Hepatocyte (in vitro differentiated cells): ENCODE data around the gene C19orf33. TPM values are rescaled to one million over a fixed set of nuclear protein-coding genes. Genes with fewer than 3 reads are reported as not detected.

Source experiments
- DNase-seq: peaks from one replicate; pipeline ENCODE4 v3.0.0-alpha.2; 2016; ENCODE audit warnings: low spot score
- H2AFZ ChIP-seq: fragments of 200-600 bp; sonication (generic); 2 replicates; pipeline ENCODE4 v1.6.0; 2016; ENCODE audit warnings: antibody characterized with exemption, mild to moderate bottlenecking
- H3K27ac ChIP-seq: fragments of 200-600 bp; sonication (generic); 2 replicates; pipeline ENCODE4 v1.5.1; 2016; ENCODE audit warnings: mild to moderate bottlenecking
- H3K27me3 ChIP-seq: fragments of 200-600 bp; sonication (generic); 2 replicates; pipeline ENCODE4 v1.6.1; 2016
- H3K36me3 ChIP-seq: fragments of 200-600 bp; sonication (generic); replicated peaks from 2 replicates; pipeline ENCODE4 v1.5.1; 2016; ENCODE audit warnings: low read depth; ENCODE audit not compliant: insufficient read depth
- H3K4me1 ChIP-seq: fragments of 200-600 bp; sonication (generic); 2 replicates; pipeline ENCODE4 v1.5.1; 2016; ENCODE audit warnings: mild to moderate bottlenecking, moderate library complexity; ENCODE audit not compliant: insufficient read depth
- H3K4me2 ChIP-seq: fragments of 200-600 bp; sonication (generic); 2 replicates; pipeline ENCODE4 v1.6.0; 2016
- H3K4me3 ChIP-seq: fragments of 200-600 bp; sonication (generic); 2 replicates; pipeline ENCODE4 v1.5.1; 2016; ENCODE audit warnings: mild to moderate bottlenecking
- H3K79me2 ChIP-seq: fragments of 200-600 bp; sonication (generic); 2 replicates; pipeline ENCODE4 v1.6.0; 2017; ENCODE audit warnings: mild to moderate bottlenecking
- H3K9me2 ChIP-seq: fragments of 200-600 bp; sonication (generic); replicated peaks from 2 replicates; pipeline ENCODE4 v1.6.0; 2017; ENCODE audit warnings: mild to moderate bottlenecking; ENCODE audit not compliant: insufficient read depth
- H3K9me3 ChIP-seq: fragments of 200-600 bp; sonication (generic); 2 replicates; pipeline ENCODE4 v1.5.1; 2016; ENCODE audit warnings: low read depth, mild to moderate bottlenecking
- H4K20me1 ChIP-seq: fragments of 200-600 bp; sonication (generic); 2 replicates; pipeline ENCODE4 v1.6.0; 2016; ENCODE audit warnings: mild to moderate bottlenecking; ENCODE audit not compliant: insufficient read depth, poor library complexity, severe bottlenecking
- CTCF ChIP-seq: fragments of 200-600 bp; sonication (generic); IDR thresholded peaks from 2 replicates; pipeline ENCODE4 v1.5.1; 2016; ENCODE audit warnings: antibody characterized with exemption, mild to moderate bottlenecking; ENCODE audit not compliant: poor library complexity
- EZH2 ChIP-seq: fragments of 200-600 bp; sonication (generic); IDR thresholded peaks from 2 replicates; pipeline ENCODE4 v1.6.1; 2016; ENCODE audit warnings: antibody characterized with exemption, mild to moderate bottlenecking, borderline replicate concordance
- EZH2phosphoT487 ChIP-seq: fragments of 200-600 bp; sonication (generic); IDR thresholded peaks from one replicate; pipeline ENCODE4 v1.6.1; 2018; ENCODE audit warnings: antibody characterized with exemption, mild to moderate bottlenecking, low read depth, moderate library complexity; ENCODE audit not compliant: unreplicated experiment, severe bottlenecking
- WGBS: methylation state at CpG from one replicate; pipeline ENCODE4 v1.1.6; 2016; ENCODE audit warnings: low lambda C conversion rate; ENCODE audit errors: missing lambda C conversion rate; 5-methylcytosine and 5-hydroxymethylcytosine counted together
- polyA plus RNA-seq: library from polyadenylated mRNA; unstranded; fragments of >200 nt; fragmentation: Nextera tagmentation; extraction: Ambion mirVana; gene quantifications from 2 replicates; pipeline ENCODE4 v1.2.1, GENCODE V29; 2016
- total RNA-seq: library from RNA; depleted of rRNA; stranded (reverse); fragments of >200 nt; gene quantifications from 2 replicates; pipeline ENCODE4 v1.2.3, GENCODE V29; 2014

Gene C19orf33
- total and polyA plus RNA-seq, 2 experiments from 2014 or later = 118 to 126 TPM

- Histone ChIP-seq H3K9me3 (no peaks in the 10 kb centered on the region), H3K36me3 (no peaks in the 10 kb centered on the region), H3K27me3 (peaks cover 6% of the 10 kb centered on the region), H3K4me1 (no peaks in the 10 kb centered on the region), H3K4me2 (no peak overlapping the region), H3K79me2 (no peaks in the 10 kb centered on the region), H2AFZ (no peak overlapping the region), H3K27ac (no peak overlapping the region), H3K9me2 (no peaks in the 10 kb centered on the region), H4K20me1 (no peaks in the 10 kb centered on the region), H3K4me3 (no peak overlapping the region)
- WGBS = 93% methylated on average over 4 of the region's 4 CpGs
- TF ChIP-seq CTCF (no peak), EZH2 (no peak), EZH2phosphoT487 (no peak)
- DNase-seq = no peak
Measured at GRCh38 chr19:38324431-38324830, 20.4 kb downstream of the C19orf33 start.

- Histone ChIP-seq H3K9me3 (no peaks in the 10 kb centered on the region), H4K20me1 (no peaks in the 10 kb centered on the region), H3K27ac (no peak overlapping the region), H3K9me2 (no peaks in the 10 kb centered on the region), H3K4me1 (no peaks in the 10 kb centered on the region), H3K27me3 (no peaks in the 10 kb centered on the region), H3K79me2 (no peaks in the 10 kb centered on the region), H3K4me2 (no peak overlapping the region), H3K36me3 (no peaks in the 10 kb centered on the region), H3K4me3 (no peak overlapping the region), H2AFZ (no peak overlapping the region)
- no peak for DNase-seq
- WGBS = 93% methylated on average over 22 of the region's 22 CpGs
- TF ChIP-seq EZH2phosphoT487 = no peak
- no peak for TF ChIP-seq EZH2
- no peak for TF ChIP-seq CTCF
Measured at GRCh38 chr19:38326591-38326990, 22.5 kb downstream of the C19orf33 start.

- Histone ChIP-seq H3K4me3 (no peak overlapping the region), H3K9me2 (no peaks in the 10 kb centered on the region), H2AFZ (no peak overlapping the region), H4K20me1 (no peaks in the 10 kb centered on the region), H3K27ac (no peak overlapping the region), H3K36me3 (no peaks in the 10 kb centered on the region), H3K9me3 (no peaks in the 10 kb centered on the region), H3K4me1 (no peaks in the 10 kb centered on the region), H3K79me2 (no peaks in the 10 kb centered on the region), H3K4me2 (no peak overlapping the region), H3K27me3 (no peaks in the 10 kb centered on the region)
- WGBS = 93% methylated on average over 7 of the region's 7 CpGs
- no peak for TF ChIP-seq CTCF
- TF ChIP-seq EZH2phosphoT487 = no peak
- TF ChIP-seq EZH2 = no peak
- DNase-seq = no peak
Measured at GRCh38 chr19:38329651-38330050, 25.6 kb downstream of the C19orf33 start.

- Histone ChIP-seq H3K4me1 (no peaks in the 10 kb centered on the region), H3K9me2 (no peaks in the 10 kb centered on the region), H2AFZ (no peak overlapping the region), H3K4me3 (no peak overlapping the region), H3K27me3 (no peaks in the 10 kb centered on the region), H3K9me3 (no peaks in the 10 kb centered on the region), H3K79me2 (no peaks in the 10 kb centered on the region), H3K4me2 (no peak overlapping the region), H4K20me1 (no peaks in the 10 kb centered on the region), H3K27ac (no peak overlapping the region), H3K36me3 (no peaks in the 10 kb centered on the region)
- TF ChIP-seq EZH2phosphoT487 = no peak
- TF ChIP-seq CTCF = no peak
- TF ChIP-seq EZH2 = no peak
- WGBS = 82% methylated on average over 1 of the region's 1 CpG
- DNase-seq = no peak
Measured at GRCh38 chr19:38331728-38332127, 27.7 kb downstream of the C19orf33 start.
